HL-60/S4 (cell line): ENCODE measurements around the gene NHS.
"Not testable (repeated sequence)": the region's sequence is repeated elsewhere in the genome, so short reads cannot be mapped to it uniquely, and the experiment has no call there.

Experiments
- in situ Hi-C: fragments of 300-500 bp; cut with MboI; formaldehyde crosslinking; loops from 2 replicates; pipeline ENCODE4 v1.14.3; 2022; ENCODE audit warnings: low sequenced_read_pairs

NHS gene

DNA sequence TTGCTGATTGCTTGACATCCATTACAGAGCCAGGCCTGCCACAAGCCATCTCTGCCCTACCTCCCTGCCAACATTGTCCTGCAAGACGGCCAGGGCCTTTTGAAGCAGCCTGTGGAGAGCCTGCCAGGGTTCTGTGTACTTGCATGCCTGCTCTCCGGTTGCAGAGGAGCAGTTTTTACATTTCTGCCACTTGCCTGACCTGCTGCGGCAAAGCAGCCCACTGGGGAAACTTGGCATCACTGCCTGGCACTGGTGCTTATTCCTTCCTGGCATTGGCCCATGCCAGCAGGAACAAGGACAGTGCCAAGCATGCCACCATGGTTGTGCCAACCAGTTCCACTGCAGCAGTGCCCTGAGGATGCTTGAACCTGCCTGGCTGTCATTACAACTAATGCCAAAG lies 167.1 kb downstream of the NHS start:
- in situ Hi-C loops, result no loop called here

DNA sequence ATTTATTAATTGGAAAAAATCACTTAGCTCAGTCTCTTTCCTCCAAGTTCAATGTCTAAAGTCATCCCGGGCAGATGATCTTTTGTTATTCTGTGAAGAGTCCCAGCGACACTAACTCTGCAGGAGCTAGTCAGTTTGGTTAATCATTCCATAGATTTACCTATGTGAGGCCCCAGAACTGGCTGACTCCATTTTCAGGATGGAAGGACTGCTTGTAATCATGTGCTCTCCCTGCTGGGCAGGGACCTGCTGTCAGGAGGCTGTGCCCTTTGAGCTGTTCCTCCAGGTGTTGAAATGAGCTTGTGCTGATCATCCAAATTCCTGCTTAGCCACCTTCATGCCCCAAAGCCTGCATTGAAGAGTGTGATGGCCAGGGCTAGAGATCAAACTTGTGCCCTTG lies 169.8 kb downstream of the NHS start:
- in situ Hi-C loops, result no loop called here

DNA sequence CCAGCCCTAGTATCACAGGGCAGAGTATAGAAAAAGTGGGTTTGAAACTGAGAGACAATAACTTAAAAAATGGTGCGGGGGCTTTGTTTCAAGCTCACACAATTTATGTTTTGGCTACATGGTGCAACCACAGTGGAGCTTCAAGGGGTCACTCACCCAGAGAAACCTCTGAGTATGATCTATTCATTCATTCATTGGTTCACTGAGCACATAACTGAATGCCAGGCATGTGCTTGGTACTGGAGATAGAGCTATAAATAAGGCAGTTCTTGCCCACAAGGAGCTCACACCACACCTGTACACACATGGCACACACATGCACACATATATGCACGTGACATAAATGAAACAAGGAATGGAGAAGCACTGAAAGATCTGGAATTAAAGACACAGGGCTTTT lies 171.4 kb downstream of the NHS start:
- in situ Hi-C loops, result no loop called here

DNA sequence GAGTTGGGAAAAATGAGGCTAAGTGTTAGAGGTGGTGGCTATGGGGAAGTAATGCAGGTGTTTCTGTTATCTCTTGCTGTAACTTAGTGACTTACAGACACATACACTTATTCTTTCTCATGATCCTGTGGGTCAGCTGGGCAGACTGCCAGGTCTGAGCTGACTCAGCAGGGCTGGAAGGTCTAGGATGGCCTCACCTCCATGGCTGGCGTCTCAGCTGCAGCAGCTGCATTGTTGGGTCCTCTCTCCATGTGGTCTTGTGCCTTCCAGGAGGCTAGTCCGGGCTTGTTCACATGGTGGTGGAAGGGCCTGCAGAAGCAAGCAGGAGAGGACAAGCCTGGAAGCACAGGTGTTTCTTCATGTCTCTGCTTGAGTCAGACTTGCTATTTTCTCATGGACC lies 172.7 kb downstream of the NHS start:
- in situ Hi-C loops, result no loop called here

DNA sequence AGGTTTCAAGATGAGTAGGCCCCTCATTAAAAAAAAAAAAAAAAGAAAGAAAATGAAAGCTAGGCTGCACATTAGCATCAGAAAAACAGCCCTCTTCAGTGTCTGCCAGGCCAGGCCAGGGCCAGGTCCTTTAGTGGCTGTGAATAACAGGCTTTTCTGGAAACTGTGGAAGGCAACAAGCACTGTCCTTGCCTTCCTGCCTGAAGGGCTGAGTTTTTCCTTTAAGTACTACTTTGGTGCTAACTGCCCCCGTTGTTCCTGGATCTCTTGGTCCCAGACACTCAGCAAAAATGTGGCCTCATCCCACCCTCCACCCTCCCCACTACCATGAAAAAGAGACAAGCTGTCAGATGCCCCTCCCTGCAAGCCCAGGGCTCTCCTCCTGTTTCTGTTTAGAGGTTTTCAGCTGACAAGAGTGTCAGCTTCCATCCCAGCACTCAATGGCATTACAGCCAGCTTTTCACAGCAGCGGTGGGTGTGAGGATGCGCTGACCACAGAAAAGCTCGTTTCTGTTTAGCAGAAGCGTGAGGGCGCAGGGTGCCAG lies 174.2 kb downstream of the NHS start:
- in situ Hi-C loops, result no loop called here

DNA sequence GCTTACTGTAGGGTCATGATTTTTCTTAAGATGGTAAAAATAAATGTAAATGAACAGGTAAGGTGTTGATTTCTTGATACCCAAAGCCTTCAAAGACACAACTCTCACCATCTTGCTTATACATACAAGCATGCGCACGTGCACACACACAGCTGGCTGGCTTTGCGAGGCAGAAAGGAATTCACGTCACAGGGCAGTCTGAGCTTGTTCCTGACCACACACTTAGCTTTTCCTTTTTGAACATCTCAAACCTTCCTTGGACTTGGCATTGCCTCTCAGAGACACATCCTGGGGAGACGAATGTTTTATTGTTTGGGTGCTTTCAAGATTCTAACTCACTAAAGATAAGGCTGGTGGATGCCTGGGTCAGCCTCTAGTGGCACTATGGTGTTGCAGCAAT lies 175.0 kb downstream of the NHS start:
- in situ Hi-C loops, result no loop called here

DNA sequence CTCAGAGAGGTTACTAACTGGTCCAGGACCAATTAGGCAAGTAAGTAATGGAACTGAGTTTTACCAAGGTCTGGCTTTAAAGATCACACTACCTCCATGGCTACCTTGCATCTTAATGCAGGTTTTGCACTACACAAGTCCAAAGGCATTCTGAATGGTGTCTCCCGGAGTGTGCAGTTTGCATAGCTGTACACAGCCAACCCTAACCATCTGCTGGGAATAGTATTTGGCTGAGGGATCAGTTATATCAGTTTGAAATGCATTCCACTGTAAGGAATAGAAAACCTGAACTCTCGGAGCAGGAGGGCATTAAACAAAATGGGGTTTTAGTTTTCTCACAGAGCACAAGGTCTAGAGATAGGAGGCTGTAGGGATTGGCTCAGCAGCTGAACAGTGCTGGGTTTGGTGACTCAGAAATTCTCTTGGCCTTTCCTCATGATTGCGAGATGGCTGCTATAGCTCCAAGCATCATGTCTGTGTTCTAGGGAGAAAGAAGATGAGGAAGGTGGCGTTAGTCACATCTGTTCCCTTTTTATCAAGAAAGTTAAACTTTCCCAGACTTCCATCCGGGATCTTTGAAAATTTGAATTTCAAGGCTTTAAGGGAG lies 177.1 kb downstream of the NHS start:
- in situ Hi-C loops, result no loop called here

DNA sequence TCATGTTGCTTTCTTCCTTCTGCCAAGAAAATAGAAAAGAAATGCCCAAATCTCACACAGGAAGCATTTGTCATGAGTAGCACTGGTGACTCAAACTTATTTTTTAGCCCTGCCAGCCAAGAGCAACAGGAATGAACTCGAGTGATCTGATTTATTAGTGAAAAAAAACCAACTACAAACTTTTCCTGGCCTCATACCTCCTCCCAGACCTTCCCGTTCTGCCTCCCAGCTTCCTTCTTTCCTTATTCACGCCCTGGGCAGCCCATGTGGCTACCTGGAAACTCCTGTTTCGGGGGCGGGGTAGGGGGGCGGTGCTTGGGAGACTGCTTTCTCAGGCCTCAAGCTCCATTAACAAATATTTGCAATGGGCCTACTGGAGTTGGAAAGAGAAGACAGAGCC lies 178.5 kb downstream of the NHS start:
- in situ Hi-C loops, result no loop called here

DNA sequence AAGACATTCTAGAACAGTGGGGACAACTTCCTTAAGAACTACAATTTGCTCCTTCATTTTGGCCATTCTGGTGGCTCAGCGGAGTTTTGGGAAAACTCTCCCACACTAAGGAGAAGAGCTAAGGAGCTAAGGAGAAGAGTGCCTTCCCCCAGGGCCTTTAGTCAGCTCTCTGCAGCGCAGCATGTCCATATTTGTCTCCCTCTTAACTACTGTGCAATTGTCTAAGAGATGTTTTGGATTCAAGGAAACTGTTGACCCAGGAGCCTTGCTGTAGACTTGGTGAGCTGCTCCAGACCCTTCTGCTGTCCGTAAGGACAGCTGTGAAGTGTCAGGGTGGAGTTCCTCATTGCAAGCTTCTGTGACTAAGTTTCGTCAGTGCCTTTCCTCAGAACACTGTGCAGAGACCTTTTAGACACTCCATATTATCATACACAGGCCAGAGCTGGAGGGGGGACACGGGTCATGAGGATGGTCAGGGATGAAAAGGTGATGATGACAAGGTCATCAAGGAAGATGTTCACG lies 179.0 kb downstream of the NHS start:
- in situ Hi-C loops, result no loop called here

DNA sequence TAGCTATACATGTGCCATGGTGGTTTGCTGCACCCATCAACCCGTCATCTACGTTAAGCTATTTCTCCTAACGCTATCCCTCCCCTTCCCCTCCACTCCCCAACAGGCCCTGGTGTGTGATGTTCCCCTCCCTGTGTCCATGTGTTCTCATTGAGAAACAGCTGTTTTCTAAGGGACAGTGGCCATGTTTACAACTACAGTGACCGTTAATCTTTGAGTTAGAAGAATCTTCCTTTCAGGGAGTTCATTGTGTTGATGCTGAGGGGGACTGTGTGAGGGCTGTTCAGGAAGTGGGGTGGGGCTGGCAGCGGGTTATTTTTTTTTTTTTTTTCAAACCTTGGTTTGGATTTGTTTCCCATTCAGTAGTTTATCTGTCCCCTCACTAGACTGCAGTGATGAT lies 179.9 kb downstream of the NHS start:
- in situ Hi-C loops, result no loop called here

DNA sequence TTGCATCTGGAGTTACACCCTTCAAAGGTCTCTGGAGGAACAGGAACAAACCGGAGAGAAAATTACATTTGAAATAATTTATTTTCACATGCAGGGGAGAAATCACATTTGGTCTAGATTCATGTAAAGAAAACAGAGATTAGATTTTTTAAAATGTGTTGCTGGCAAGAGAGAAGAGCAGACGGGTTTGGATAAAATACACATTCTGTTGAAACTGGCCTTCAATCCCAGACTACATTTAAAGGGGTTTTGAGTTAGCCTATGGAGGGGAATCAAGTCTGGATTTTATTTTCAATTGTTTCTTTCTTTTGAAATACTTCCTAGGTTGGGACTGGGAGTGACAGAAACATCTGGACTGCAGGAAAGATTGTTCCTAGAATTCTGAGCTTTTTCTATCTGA lies 180.8 kb downstream of the NHS start:
- in situ Hi-C loops, result no loop called here

DNA sequence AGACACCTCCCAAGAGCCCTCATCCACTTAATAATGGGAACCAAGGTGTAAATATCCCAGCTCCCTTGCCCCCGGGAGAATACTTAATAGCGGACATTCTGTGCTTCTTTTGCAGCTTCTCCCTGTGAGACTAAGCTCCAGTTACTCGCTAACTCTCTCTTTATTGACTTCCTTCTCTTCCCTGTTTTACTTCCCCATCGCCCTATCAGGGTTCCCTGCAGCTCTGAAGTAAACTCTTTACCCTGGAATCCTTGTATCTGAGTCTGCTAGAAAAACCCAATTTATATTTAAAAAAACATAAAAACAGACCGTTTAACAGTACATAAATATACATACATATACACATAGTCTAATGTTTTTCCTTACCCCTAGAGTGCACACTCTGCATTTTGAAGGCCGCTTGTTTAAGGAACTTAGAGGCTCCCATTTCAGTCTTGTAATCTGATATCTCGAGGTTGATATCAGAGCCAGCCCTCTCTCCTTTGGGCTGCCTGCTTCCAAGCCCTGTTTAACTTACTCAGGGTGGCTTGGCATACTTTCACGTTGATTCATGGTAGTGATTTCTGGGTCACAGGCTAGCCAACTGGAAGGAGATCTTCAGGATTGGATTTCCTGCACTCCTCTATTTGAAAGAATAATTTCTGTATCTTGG lies 184.9 kb downstream of the NHS start:
- in situ Hi-C loops, result no loop called here

DNA sequence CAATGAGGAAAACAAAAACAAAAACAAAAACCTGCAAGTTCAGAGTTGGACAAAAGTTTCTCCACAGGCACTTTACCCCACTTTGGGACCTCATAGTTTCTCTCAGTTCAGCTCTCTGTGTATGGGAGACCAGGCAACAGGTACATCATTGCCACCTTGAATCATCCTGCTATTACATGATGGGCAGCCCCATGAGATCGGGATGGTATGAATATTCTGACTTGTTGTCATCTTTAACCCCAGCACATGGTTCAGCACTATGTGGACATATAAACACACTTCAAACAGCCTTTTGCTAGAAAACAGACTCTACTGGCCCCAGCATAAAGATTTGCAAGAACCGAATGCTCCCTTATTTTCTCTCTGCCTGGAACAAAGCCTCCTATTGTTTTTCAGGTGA lies 185.4 kb downstream of the NHS start:
- in situ Hi-C loops, result no loop called here

DNA sequence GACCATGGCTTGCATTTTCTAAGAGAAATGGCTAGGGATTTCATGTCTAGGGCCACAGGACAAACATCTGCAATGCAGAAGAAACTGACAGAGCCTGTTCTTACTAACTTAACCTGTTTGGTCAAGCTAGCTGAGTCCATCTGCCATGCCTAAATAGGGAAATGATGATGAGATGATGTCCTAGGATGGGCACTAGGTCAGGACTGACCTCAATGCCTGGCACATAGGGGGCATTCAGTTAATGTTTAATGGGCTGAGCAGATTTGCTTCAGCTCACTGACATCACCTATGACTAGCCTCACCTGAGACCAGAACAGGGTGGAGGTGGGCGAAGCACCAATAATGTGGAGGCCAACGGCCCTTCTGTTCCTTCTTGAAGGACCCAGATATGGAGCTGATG lies 188.1 kb downstream of the NHS start:
- in situ Hi-C loops, result no loop called here

DNA sequence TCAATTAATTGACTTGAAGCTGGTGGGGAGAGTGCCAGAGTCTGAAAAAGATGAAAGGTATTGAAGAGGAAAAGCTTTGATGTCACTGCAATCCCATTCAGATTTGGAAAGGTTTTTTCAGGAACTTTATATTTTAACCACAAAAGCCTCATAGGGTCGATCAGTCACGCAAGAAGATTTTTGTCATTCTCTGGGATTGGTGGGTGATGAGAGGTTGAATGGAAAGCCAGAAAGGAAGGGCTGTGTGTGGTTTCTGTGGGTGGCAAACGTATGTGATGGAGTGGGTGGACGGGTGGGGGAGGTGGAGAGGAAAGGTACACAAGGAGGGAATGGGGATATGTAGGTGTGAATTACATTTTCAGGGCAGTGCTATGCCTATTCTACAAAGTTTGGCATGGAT lies 188.5 kb downstream of the NHS start:
- in situ Hi-C loops, result no loop called here

DNA sequence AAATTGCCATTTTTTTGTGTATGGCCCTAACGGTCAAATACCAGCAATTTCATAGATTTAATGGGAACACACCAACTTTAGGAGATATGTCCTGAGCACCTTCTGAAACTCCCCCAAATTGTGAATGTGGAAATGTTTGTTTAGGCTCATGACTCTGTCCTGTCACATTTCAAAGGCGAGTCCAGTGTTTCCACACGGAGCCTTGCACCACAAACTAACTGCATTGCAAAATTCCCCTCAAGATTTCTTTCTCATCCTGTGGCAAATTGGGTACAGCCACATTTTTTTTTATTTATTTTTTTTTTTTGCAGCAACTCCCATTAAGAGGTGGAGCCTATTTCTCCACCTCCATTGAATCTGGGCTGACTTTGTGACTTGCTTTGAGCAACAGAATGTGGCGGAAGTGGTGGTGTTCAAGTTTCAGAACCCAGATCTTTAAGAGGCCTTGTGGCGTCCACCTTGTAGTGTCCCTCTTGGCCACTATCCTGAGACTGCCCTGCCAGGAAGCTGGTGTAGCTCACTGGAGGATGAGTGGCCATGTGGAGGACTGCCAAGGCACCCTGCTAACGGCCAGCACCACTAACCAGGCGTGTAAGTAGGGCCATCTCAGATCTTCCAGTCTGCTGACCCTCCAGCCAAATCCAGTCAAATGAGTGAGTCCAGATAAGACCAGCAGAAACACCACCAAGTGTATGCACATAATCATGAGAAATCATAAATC lies 189.8 kb downstream of the NHS start:
- in situ Hi-C loops, result no loop called here

DNA sequence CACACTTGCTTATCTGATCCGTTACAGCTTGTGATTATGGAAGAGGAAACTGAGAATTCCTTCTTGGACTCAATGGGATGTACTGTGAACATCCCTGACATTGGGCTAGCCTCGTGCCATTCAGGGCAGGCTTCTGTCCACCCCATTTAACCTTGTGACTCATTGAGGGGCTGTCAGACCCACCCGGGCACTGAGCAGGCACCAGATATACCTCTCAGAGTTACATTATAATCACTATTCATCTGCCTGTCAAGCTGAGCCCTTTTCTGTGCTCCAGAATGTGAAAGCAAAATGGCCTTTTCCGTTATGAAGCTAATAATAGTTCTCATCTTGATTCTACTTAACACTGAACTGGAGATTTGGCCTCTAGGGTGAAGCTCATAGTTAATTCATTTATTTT lies 191.7 kb downstream of the NHS start:
- in situ Hi-C loops, result no loop called here

DNA sequence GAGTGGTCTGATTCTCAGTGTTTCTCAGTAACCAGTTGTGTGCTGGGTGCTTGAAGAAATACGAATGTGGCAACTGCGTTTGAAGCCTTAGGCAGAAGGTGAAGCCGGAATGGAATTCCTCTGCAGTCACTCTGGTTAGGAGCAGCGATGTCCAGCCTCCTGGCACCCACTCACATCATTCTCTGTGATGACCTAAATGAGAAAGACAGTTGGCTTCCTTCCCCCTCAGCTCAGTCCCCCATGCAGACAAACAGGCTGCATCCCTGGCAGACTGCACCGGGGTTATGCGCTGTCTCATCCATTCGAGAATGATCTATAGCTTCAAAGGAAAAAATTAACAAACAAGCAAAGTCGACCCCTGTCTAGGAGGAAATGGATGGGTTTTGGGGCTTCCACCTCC lies 192.2 kb downstream of the NHS start:
- in situ Hi-C loops, result no loop called here

DNA sequence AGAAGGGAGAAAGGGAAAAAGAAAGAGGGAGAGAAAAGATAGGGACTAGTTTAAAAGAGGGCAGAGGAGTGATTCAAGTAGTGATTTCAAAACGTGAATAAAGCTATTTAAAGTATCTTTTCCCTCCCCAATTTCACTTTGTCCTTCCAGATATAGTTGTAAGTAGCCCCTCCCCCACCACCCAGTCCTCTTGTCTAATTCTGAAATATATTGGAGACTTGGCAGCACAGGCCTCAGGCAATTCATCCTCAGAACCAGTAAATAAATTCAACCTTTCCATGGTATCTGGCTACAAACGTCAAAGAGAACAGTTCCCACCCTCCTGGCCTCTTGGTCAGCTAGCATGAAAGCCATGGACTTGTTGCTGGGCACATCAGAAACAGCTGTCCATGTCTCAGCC lies 192.8 kb downstream of the NHS start:
- in situ Hi-C loops, result no loop called here

DNA sequence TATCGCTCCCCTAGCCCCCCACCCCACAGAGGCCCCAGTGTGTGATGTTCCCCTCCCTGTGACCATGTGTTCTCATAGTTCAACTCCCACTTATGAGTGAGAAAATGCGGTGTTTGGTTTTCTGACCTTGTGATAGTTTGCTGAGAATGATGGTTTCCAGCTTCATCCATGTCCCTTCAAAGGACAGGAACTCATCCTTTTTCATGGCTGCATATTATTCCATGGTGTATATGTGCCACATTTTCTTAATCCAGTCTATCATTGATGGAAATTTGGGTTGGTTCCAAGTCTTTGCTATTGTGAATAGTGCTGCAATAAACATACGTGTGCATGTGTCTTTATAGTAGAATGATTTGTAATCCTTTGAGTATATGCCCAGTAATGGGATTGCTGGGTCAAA lies 193.8 kb downstream of the NHS start:
- in situ Hi-C loops, result not testable (repeated sequence)

DNA sequence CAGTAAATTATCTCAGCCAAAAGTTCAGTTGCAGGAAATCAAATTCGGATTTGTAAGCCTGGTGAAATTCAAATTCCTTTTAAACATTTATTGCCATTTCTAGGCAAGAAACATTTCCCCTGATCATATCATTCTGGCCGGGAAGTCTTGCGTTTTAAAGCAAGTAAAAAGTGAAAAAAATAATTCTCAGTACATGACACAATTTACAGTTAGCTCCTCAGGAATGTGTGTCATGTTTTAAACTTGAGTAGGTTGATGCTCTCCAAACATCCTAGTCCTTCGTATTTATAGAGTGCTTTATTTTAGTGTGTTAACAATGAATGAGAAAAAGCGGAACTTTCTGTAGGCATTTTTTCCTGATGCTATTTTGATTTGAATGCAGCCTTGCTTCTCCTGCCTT lies 204.0 kb downstream of the NHS start:
- in situ Hi-C loops, result loop anchor here (25.0 kb wide), 1 partner anchor 108 kb away; no protein-coding TSS in a partner anchor
